GM12874 (cell line): ENCODE results near the gene MRPS26.

ENCODE experiments used
- CTCF ChIP-seq: IDR thresholded peaks from 2 replicates; pipeline ENCODE4 v1.5.1; 2011; ENCODE audit warnings: low read depth, mild to moderate bottlenecking, control low read depth, low read length, moderate library complexity; ENCODE audit not compliant: insufficient read depth

The MRPS26 gene

GRCh38 chr20:3092611-3093379, 46.9 kb downstream of the MRPS26 start:
- TF ChIP-seq CTCF = no peak

- TF ChIP-seq CTCF = no peak
Observed at GRCh38 chr20:3093861-3094361, 48.1 kb downstream of the MRPS26 start.

- TF ChIP-seq CTCF = no peak
Observed at GRCh38 chr20:3094848-3095629, 49.2 kb downstream of the MRPS26 start.
